HG02885 (cell line): ENCODE data around the gene ASNSD1.
"Not testable (repeated sequence)": the region's sequence is repeated elsewhere in the genome, so short reads cannot be mapped to it uniquely, and the experiment has no call there.

Experiments
- ATAC-seq: cut with Tn5 transposase; IDR thresholded peaks from one replicate; pipeline ENCODE4 v1.9.1; 2021; ENCODE audit warnings: mild to moderate bottlenecking; ENCODE audit not compliant: unreplicated experiment, poor library complexity

ASNSD1 gene

GRCh38 chr2:189683348-189683747 is 22.1 kb downstream of the ASNSD1 start:
- no peak for ATAC-seq

DNA sequence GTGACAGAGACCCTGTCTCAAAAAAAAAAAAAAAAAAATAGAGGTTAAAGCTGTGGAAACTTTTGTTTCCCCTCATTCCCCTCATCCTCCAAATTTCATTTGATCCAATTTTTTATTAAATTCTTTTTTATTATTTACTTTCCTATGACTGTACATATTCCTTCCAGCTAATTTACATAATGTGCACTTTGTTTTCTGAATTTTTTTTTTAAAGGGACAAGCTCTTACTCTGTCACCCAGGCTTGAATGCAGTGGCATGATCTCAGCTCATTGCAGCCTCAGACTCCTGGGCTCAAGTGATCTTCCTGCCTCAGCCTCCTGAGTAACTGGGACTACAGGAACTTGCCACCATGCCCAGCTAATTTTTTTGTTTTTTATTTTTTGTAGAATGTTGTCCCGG is 23.6 kb downstream of the ASNSD1 start:
- no peak for ATAC-seq

DNA sequence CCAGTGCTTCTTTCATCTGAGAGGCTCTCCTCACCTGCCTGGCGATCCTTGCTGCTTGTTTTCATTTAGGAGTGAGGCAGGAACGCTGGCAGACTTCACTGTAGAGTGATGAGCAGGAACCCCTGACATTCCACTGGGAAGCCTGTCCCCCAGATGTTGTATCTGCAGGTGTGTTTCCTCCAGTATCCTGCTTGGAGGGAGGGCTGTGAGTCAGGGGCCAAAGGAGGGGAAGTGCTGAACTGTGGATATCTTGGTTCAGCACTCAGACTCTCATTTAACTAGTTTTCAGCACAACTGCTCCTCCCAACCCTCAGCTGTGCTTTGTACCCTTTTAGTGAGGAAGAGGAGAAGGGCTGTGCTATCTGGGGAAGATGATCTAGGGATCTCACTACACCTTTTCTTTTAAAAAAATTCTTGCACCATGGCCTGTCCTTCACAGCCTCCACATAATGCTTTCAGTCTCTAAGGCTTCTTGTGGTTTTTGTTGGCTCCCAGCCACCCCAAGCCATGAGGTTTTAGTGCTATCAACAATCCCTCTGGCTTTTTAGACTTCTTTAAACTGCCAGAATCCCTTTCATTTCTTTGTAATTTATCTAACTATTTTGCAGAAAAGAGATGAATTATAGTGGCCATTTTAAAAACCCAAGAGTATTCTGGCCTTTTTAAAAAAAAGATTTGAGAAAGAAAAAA is 24.4 kb downstream of the ASNSD1 start:
- no peak for ATAC-seq

GRCh38 chr2:189687796-189688195 is 26.5 kb downstream of the ASNSD1 start:
- ATAC-seq: not testable (repeated sequence)

GRCh38 chr2:189696223-189696622 is 35.0 kb downstream of the ASNSD1 start:
- ATAC-seq: no peak

- peak; percentile 57 for ATAC-seq
These were observed 37.0 kb downstream of the ASNSD1 start for GRCh38 chr2:189698020-189698887.

- no peak for ATAC-seq
These were observed 39.4 kb downstream of the ASNSD1 start for GRCh38 chr2:189700681-189701080.

- ATAC-seq: no peak
These were observed 40.8 kb downstream of the ASNSD1 start for GRCh38 chr2:189702071-189702470.

GRCh38 chr2:189709501-189710221 is 48.4 kb downstream of the ASNSD1 start:
- no peak for ATAC-seq

GRCh38 chr2:189717593-189717992 is 56.3 kb downstream of the ASNSD1 start:
- ATAC-seq: not testable (repeated sequence)

DNA sequence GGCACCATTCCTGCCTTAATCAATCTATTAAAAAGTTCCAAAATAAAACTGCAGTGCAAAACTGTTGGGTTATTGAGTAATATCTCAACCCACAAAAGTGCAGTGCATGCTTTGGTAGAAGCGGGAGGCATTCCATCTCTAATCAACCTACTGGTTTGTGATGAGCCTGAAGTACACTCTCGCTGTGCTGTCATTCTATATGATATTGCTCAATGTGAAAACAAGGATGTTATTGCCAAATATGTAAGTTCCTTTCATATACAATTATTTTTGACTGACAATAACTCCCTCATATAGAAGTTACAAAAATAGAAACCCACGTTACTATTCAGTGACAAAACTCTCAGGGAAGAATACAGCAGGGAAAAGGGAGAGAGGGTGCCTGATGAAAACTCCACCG is 58.3 kb downstream of the ASNSD1 start:
- no peak for ATAC-seq
